ENCODE measurements around the gene STAP1.
"Not testable (repeated sequence)": the region's sequence is repeated elsewhere in the genome, so short reads cannot be mapped to it uniquely, and the experiment has no call there.

The STAP1 gene

DNA sequence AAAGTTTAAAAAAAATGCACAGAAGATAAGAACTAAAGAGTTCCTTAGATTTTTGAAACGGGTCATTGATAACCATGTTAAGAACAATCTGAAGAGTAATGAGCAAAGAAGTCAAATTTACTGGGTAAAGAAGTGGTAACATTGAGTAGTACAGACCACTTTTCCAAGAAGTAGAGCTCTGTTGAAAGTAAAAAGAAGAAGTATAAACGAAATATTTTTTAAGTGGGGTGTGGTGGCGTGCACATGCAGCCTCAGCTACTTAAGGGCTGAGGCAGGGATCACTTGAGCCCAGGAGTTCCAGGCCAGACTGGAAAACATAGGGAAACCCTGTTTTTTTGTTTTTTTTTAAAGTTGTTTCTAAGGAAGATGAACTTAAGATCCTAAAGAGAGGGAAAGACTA lies 74.0 kb downstream of the STAP1 start:
- no peak for DNase-seq

DNA sequence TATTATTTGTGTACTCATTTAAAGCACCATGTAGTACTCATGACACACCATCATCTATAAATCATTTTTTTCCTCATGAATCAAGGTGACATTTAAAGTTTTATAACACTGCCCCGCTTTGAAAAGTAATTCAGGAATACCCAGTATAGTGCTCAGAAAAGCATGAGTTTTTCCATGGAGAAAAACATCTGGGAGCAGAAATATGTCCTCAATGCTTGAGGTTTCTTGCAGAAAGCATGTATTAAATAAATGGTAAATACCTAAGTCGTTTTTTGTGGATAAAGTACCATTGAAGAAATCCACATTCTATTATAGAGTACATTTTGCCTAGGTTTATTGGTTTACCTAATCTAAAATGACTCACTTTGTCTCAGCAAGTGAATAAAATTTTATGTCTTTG lies 76.2 kb downstream of the STAP1 start:
- DNase-seq, result no peak

DNA sequence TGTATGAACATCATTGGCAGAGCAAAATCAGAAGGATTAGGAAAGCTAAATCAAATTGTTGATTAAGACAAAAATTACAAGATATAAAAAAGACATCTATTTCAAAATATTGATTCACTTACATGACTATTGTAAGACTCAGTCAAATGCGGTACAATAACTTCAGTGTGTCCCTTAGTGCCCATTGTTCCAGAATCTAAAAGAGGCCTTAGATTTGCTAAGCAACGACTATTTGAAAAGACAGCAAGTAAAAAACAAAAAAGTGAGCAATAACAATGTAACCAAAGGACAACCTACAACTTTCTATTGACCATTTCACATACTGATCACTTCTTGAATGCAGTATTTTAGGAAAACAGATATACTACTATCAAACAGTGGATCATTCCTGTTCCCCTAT lies 76.8 kb downstream of the STAP1 start:
- DNase-seq, result no peak

- not testable (repeated sequence) for DNase-seq
Observed at GRCh38 chr4:67636978-67637377, 78.5 kb downstream of the STAP1 start.

- DNase-seq, result no peak
Observed at GRCh38 chr4:67638136-67638535, 79.6 kb downstream of the STAP1 start.

DNA sequence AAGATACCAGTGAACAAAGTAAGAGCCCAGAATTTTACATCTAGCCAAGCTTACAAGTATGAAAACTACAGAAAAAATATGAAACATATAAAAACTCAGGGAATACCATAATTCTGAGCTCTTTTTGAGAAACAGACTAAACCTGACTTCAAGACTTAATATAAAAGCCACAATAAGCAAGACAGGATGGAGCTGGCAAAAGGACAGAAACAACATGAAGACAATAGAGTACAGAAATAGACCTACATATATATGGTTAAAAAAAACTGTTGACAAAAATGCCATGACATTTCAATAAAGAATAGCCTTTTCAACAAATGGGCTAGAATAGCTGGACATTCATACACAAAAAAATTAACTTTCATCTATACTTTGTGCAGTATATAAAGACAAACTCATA lies 93.0 kb downstream of the STAP1 start:
- no peak for DNase-seq

All from COR-L47 (cell line).